K562 (cell line): Measurements from ENCODE around the gene STIL. TPM values are rescaled to one million over a fixed set of nuclear protein-coding genes. Genes with fewer than 3 reads are reported as not detected.

Experiments used
- ATAC-seq: fragments of 200-7000 bp; cut with Tn5 transposase; 3 replicates; pipeline ENCODE4 v1.9.1; 2020; ENCODE audit warnings: moderate library complexity
- BruUV-seq: library from RNA; stranded (reverse); fragments of 400-500 nt; replicated peaks from 2 replicates; lab custom pipeline; 2021; lab: Mats Ljungman, UMichigan
- CTCF ChIA-PET: fragments of 300-600 bp; formaldehyde crosslinking; extraction: SDS; loops from one replicate; lab custom pipeline; 2021; ENCODE audit warnings: low intra/inter-chr PET ratio; lab: Yijun Ruan, JAX
- POLR2A ChIA-PET: fragments of 300-600, 350-650 bp; sonication (Branson Sonifier 250); formaldehyde crosslinking; extraction: SDS; loops from one replicate; lab custom pipeline; 2021; ENCODE audit warnings: antibody characterized with exemption, inconsistent platforms; lab: Yijun Ruan, JAX
- DNase-seq, 4 experiments: peaks; one replicate each; pipeline versions ENCODE4 v3.0.0 to v3.0.0-alpha.2; 2011 to 2018; ENCODE audit warnings: low spot score in 3 of 4, mixed read lengths in 3 of 4; ENCODE audit errors: extremely low read depth in 1 of 4
- FAIRE-seq: peaks from 2 replicates; lab custom pipeline; 2011; peaks lifted over from hg19 to GRCh38; lab: Jason Lieb, UNC
- H2AFZ ChIP-seq: 2 replicates; pipeline ENCODE4 v1.6.0; 2011; ENCODE audit warnings: low read depth, low read length, control low read depth, inconsistent platforms
- H3K27ac ChIP-seq: fragments of 200-600 bp; 3 replicates; pipeline ENCODE4 v1.8.0; 2011; ENCODE audit warnings: low read depth, mild to moderate bottlenecking, control low read depth, inconsistent platforms, low read length, moderate library complexity, mixed read lengths; ENCODE audit errors: extremely low read depth
- H3K27me3 ChIP-seq, 2 experiments: fragments of 300-600 bp in 1 of 2; 2 replicates in 1 of 2; 3 replicates in 1 of 2; pipeline versions ENCODE4 v1.6.0 to v1.8.0; 2011; ENCODE audit warnings: inconsistent platforms in 2 of 2, low read length in 2 of 2, mild to moderate bottlenecking in 1 of 2, mixed read lengths in 1 of 2, moderate library complexity in 1 of 2; ENCODE audit not compliant: control insufficient read depth in 2 of 2, insufficient read depth in 2 of 2
- H3K36me3 ChIP-seq: fragments of 300-600 bp; 3 replicates; pipeline ENCODE4 v1.8.0; 2011; ENCODE audit warnings: mild to moderate bottlenecking, low read length, inconsistent platforms; ENCODE audit not compliant: control insufficient read depth, insufficient read depth
- H3K4me1 ChIP-seq, 2 experiments: fragments of 200-600 bp in 1 of 2; replicated peaks in 1 of 2; 2 replicates in 1 of 2; 3 replicates in 1 of 2; pipeline versions ENCODE4 v1.5.1 to v1.8.0; 2011; ENCODE audit warnings: inconsistent platforms in 2 of 2, low read length in 2 of 2, mild to moderate bottlenecking in 1 of 2, mixed read lengths in 1 of 2, moderate library complexity in 1 of 2; ENCODE audit not compliant: control insufficient read depth in 2 of 2, insufficient read depth in 2 of 2
- H3K4me2 ChIP-seq: 2 replicates; pipeline ENCODE4 v1.6.1; 2011; ENCODE audit warnings: low read length, control low read depth, inconsistent platforms, mixed read lengths; ENCODE audit not compliant: insufficient read depth
- H3K4me3 ChIP-seq: fragments of 200-600 bp; sonication (generic), shearing (Covaris generic); 2 replicates; pipeline ENCODE4 v1.5.1; 2016; ENCODE audit warnings: control low read depth, inconsistent platforms
- H3K79me2 ChIP-seq: fragments of 200-600 bp; 3 replicates; pipeline ENCODE4 v1.8.0; 2011; ENCODE audit warnings: low read length, inconsistent platforms; ENCODE audit not compliant: control insufficient read depth, insufficient read depth
- H3K9ac ChIP-seq, 2 experiments: 2 replicates each; pipeline versions ENCODE4 v1.6.0 to v1.6.1; 2011; ENCODE audit warnings: low read depth in 2 of 2, low read length in 2 of 2, control low read depth in 1 of 2, inconsistent platforms in 1 of 2, mild to moderate bottlenecking in 1 of 2, mixed read lengths in 1 of 2; ENCODE audit not compliant: insufficient read depth in 1 of 2
- H3K9me1 ChIP-seq: one replicate; pipeline ENCODE4 v1.6.0; 2011; ENCODE audit warnings: inconsistent platforms, mild to moderate bottlenecking, low read length, moderate library complexity; ENCODE audit not compliant: control insufficient read depth, insufficient read depth
- H3K9me3 ChIP-seq: replicated peaks from 2 replicates; pipeline ENCODE4 v1.5.1; 2011; ENCODE audit warnings: low read depth, low read length, inconsistent platforms; ENCODE audit not compliant: control insufficient read depth, insufficient read depth
- H4K20me1 ChIP-seq: replicated peaks from 2 replicates; pipeline ENCODE4 v1.6.1; 2011; ENCODE audit warnings: low read length, inconsistent platforms, mixed read lengths; ENCODE audit not compliant: control insufficient read depth, insufficient read depth
- ASH1L ChIP-seq: fragments of 450-650 bp; IDR thresholded peaks from 2 replicates; pipeline ENCODE4 v1.6.1; 2018; ENCODE audit warnings: borderline replicate concordance, mild to moderate bottlenecking, low read depth; ENCODE audit not compliant: partially characterized antibody
- CHAMP1 ChIP-seq: fragments of 450-650 bp; IDR thresholded peaks from 2 replicates; pipeline ENCODE4 v1.6.1; 2016; ENCODE audit warnings: mild to moderate bottlenecking
- FOS ChIP-seq: IDR thresholded peaks from 3 replicates; pipeline ENCODE4 v1.6.1; 2011; ENCODE audit not compliant: insufficient read length; ENCODE audit errors: extremely low read depth
- FOXP1 ChIP-seq: sonication (generic); formaldehyde crosslinking; IDR thresholded peaks from 2 replicates; pipeline ENCODE4 v1.8.0; 2022; ENCODE audit warnings: mild to moderate bottlenecking, missing genetic modification reagents
- PPARD ChIP-seq: fragments of 250-450 bp; sonication (Bioruptor Pico); IDR thresholded peaks from 2 replicates; pipeline ENCODE4 v1.8.0; 2022; ENCODE audit warnings: inconsistent platforms, mild to moderate bottlenecking, moderate library complexity
- PRPF4 ChIP-seq: fragments of 200-400 bp; formaldehyde crosslinking; IDR thresholded peaks from one replicate; pipeline ENCODE4 v1.6.1; 2017; ENCODE audit warnings: low read length, low read depth, mild to moderate bottlenecking; ENCODE audit not compliant: insufficient read depth, poor library complexity, severe bottlenecking
- PURB ChIP-seq: sonication (generic); formaldehyde crosslinking; IDR thresholded peaks from 2 replicates; pipeline ENCODE4 v1.9.0; 2021; ENCODE audit warnings: low read depth, mild to moderate bottlenecking, missing genetic modification reagents
- SIX5 ChIP-seq, 2 experiments: IDR thresholded peaks; 2 replicates each; pipeline ENCODE4 v1.6.1; 2011; ENCODE audit warnings: low read length in 2 of 2, borderline replicate concordance in 1 of 2, low read depth in 1 of 2, mild to moderate bottlenecking in 1 of 2, moderate library complexity in 1 of 2; ENCODE audit not compliant: insufficient read depth in 1 of 2
- SMAD4 ChIP-seq: fragments of 250-450 bp; sonication (Bioruptor Pico); conservative IDR thresholded peaks from 2 replicates; pipeline ENCODE4 v1.8.0; 2021; ENCODE audit warnings: inconsistent platforms, mild to moderate bottlenecking, moderate library complexity
- SMC3 ChIP-seq: conservative IDR thresholded peaks from 2 replicates; pipeline ENCODE4 v1.6.1; 2011; ENCODE audit warnings: low read depth, low read length, improper control_type of control experiment; ENCODE audit not compliant: insufficient read depth
- SOX6 ChIP-seq: fragments of 450-650 bp; IDR thresholded peaks from 2 replicates; pipeline ENCODE4 v1.6.1; 2014; ENCODE audit warnings: mild to moderate bottlenecking
- USF1 ChIP-seq: sonication (generic); formaldehyde crosslinking; IDR thresholded peaks from 2 replicates; pipeline ENCODE4 v1.9.0; 2022; ENCODE audit warnings: mild to moderate bottlenecking, missing genetic modification reagents
- ZC3H11A ChIP-seq: IDR thresholded peaks from 2 replicates; pipeline ENCODE4 v1.6.1; 2012; ENCODE audit warnings: low read depth, low read length, improper control_type of control experiment
- WGBS: fragments of 100-300 bp; shearing (Covaris generic); methylation state at CpG from one replicate; pipeline ENCODE4 v1.1.6; 2016; ENCODE audit warnings: low coverage, mixed read lengths; ENCODE audit not compliant: insufficient coverage; ENCODE audit errors: missing lambda C conversion rate; 5-methylcytosine and 5-hydroxymethylcytosine counted together
- in situ Hi-C: fragments of 300-500 bp; cut with MboI; formaldehyde crosslinking; loops from 4 replicates; pipeline ENCODE4 v1.15.0; 2018; ENCODE audit warnings: inconsistent platforms, mixed read lengths
- intact Hi-C: fragments of 100-400 bp; cut with micrococcal nuclease; formaldehyde crosslinking; loops from 2 replicates; pipeline ENCODE4 v1.14.2; 2022
- polyA plus RNA-seq, 8 experiments: library from polyadenylated mRNA; depleted of rRNA in 4 of 8; stranded (reverse) in 5 of 8; unstranded in 3 of 8; fragments of >200 nt; fragmentation: Nextera tagmentation in 2 of 8; fragmentation: Illumina TruSeq in 1 of 8; extraction: Ambion mirVana in 2 of 8; extraction: Trizol in 1 of 8; gene quantifications; 2 replicates each; pipeline versions ENCODE4 v1.2.1 to v1.2.3, GENCODE V29; 2011 to 2014; ENCODE audit warnings: inconsistent platforms in 1 of 8, missing spikeins in 1 of 8
- total RNA-seq, 7 experiments: library from RNA; depleted of rRNA in 6 of 7; stranded (reverse); fragments of >200 nt in 6 of 7; fragmentation: Illumina TruSeq in 2 of 7; extraction: Trizol in 2 of 7; gene quantifications; 2 replicates each; pipeline versions ENCODE4 v1.2.1 to v1.2.3, GENCODE V29; 2011 to 2021; ENCODE audit warnings: low replicate concordance in 1 of 7

The STIL gene
- total and polyA plus RNA-seq, 9 of the 15 experiments (the other 6 are each of a cell fraction or from before 2014, with no cell fraction given): 10.5 to 77.4 (median 39.6) TPM

- FAIRE-seq: no peak
These were observed 34.3 kb upstream of the STIL start for GRCh38 chr1:47348246-47348645.

GRCh38 chr1:47347735-47348134, 33.8 kb upstream of the STIL start:
- peaks cover 88% of the 10 kb centered on the region for H3K79me2 ChIP-seq
- ChIA-PET POLR2A (interaction anchor here (1.3 to 2.8 kb wide), 3 partner anchors 9 to 17 kb away, joined by 3 to 17 read pairs (median 5); no protein-coding TSS in a partner anchor), CTCF (no interaction called here)
- no peak for FAIRE-seq
- H3K9me3 ChIP-seq: no peaks in the 10 kb centered on the region
- no peaks in the 10 kb centered on the region for H3K9me1 ChIP-seq
- H3K4me2 ChIP-seq: no peak overlapping the region
- no peak for ATAC-seq
- no peak overlapping the region for H3K27ac ChIP-seq
- no peak for TF ChIP-seq PPARD (CRISPR knock-in tag)
- no peak for TF ChIP-seq FOXP1 (CRISPR knock-in tag)
- no peak for TF ChIP-seq ZC3H11A
- no peak for TF ChIP-seq PRPF4
- TF ChIP-seq SIX5 (IDR thresholded peaks at IDR 0.05; ENCODE audit: borderline replicate concordance in 1 of 2, insufficient read depth in 1 of 2, low read depth in 1 of 2, low read length in 2 of 2): no peak
- no peak for TF ChIP-seq CHAMP1
- TF ChIP-seq PURB (CRISPR knock-in tag): no peak
- TF ChIP-seq ASH1L: no peak
- no peak for TF ChIP-seq SMC3
- no peak for TF ChIP-seq SOX6
- TF ChIP-seq USF1 (CRISPR knock-in tag): no peak
- TF ChIP-seq FOS: no peak
- H3K9ac ChIP-seq: no peak overlapping the region
- H2AFZ ChIP-seq: no peak overlapping the region
- no peaks in the 10 kb centered on the region for H4K20me1 ChIP-seq
- intact Hi-C loops: no loop called here
- H3K4me3 ChIP-seq: no peak overlapping the region
- BruUV-seq: no TSS peak
- WGBS: 95% methylated on average over 9 of the region's 9 CpGs
- H3K4me1 ChIP-seq: peaks cover 7 to 8% of the 10 kb centered on the region in 2 experiments; a peak in 3 of 5 replicates
- H3K27me3 ChIP-seq: no peaks in the 10 kb centered on the region
- DNase-seq: no peak
- in situ Hi-C loops: no loop called here
- peaks cover 54% of the 10 kb centered on the region for H3K36me3 ChIP-seq

More at GRCh38 chr1:47348246-47348645, 34.3 kb upstream of the STIL start:
- Histone ChIP-seq H3K4me3 (no peak overlapping the region), H3K27ac (no peak overlapping the region), H4K20me1 (no peaks in the 10 kb centered on the region), H3K4me2 (no peak overlapping the region), H3K4me1 (peaks cover 7 to 8% of the 10 kb centered on the region in 2 experiments; a peak in 3 of 5 replicates), H3K27me3 (no peaks in the 10 kb centered on the region), H3K36me3 (peaks cover 50% of the 10 kb centered on the region), H3K9me1 (no peaks in the 10 kb centered on the region), H3K79me2 (peaks cover 88% of the 10 kb centered on the region), H2AFZ (no peak overlapping the region), H3K9ac (no peak overlapping the region), H3K9me3 (no peaks in the 10 kb centered on the region)
- intact Hi-C loops: no loop called here
- BruUV-seq: no TSS peak
- DNase-seq: no peak
- ChIA-PET CTCF (no interaction called here), POLR2A (interaction anchor here (1.0 to 2.8 kb wide), 8 partner anchors 9 to 34 kb away, joined by 3 to 17 read pairs (median 4); partner anchors contain the start of genes CMPK1 and STIL)
- in situ Hi-C loops: no loop called here
- 85% methylated on average over 1 of the region's 1 CpG for WGBS
- no peak for TF ChIP-seq SMAD4 (CRISPR knock-in tag)
- no peak for TF ChIP-seq PURB (CRISPR knock-in tag)
- no peak for ATAC-seq
